Fibroblast of skin of right quadriceps (primary cell): Measurements from ENCODE around the gene MLPH.

ENCODE experiments used
- DNase-seq: peaks from one replicate; pipeline ENCODE4 v3.0.0-alpha.2; 2013

Gene MLPH

GRCh38 chr2:237572021-237572741, 85.1 kb downstream of the MLPH start:
- DNase-seq = peak; percentile 87

GRCh38 chr2:237572742-237573101, 85.7 kb downstream of the MLPH start:
- no peak for DNase-seq

DNA sequence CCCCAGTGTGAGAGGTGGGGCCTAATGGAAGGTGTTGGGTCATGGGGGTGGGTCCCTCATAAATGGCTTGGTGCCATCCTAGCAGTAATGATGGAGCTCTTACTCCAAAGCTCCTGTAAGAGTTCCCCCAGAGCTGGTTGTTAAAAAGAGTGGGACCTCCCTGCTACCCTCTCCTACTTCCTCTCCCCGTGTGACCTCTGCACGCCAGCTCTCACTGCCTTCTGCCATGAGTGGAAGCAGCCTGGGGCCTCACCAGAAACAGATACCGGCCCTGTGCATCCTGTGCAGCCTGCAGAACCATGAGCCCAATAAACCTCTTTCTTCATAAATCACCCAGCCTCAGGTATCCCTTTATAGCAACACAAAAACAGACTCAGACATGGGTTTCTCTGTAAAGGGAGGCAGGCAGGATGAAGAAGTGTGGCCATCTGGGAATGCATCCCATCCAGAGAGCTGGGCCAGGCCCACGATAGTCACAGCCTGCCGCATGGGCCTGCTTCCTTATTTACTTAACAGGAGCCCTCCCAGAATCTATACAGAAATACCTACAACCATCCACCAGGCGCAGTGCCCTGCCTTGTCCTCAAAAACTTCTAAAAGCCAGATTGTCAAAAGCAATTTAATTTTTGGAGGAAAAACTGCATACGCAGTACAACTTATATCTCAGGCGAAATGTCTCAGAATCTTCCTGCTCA, 86.8 kb downstream of the MLPH start:
- no peak for DNase-seq

DNA sequence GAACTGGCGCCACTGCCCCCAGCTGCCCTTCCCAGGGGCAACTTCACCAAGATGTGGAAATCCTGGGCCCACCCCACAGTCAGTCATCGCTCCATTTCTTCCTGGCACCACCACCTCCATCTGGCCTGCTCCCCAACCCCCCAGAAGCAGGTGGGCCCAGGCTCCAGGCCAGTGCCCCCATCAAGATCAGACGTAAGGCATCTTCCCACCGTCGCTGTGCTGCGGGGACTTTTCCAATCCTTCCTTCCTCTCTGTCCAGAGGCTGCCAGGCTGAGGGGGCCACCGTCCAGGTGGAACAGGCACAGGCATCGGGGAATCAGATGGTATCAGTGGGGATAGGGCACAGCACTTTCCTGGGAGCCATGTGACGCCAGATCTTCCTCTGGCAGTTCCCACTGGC, 87.4 kb downstream of the MLPH start:
- DNase-seq = no peak

DNA sequence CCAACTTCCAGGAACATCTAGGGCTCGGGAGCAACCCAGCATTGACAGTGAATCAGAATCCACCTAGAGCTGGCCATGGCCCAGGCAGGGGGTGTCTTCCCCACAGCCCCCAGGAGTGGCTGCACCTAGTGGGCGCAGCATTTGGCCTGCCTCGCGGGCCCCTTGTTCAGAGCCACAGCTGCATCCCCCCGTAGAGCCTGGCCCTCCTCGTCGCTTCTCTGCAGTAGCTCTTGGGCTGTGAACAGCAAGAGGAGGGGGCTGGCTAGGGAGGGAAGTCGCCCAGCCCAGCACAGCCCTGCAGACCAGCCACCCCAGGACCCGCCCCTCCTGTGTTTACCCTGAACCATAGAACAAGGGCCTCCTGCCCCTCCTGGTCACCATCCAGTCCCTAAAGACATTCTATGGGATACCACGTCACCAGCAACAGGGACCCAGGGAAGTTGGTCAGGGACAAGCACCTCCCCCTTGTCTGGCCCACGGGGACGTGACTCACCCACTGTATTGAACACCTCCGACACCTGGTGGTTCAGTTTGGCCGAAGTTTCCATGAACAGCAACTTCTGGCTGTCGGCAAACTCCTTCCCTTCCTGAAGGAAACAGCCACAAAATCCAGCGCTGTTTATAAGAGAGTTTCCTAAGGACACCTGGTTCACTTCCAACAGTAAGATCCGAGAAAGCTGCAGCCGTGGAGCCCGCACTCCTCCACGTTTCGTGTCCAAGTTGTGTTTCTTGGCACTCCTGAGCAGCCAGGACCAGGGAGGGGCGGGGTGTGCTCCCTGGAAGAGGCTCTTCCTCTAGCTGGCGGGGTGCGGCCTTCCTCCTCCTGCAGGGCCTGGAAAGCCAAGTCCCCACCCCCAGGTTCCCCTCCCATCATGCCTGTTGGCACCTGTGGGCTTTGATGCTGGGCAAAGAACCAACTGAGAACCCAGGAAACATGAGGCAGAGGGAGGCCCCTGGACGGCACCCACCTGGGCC, 88.1 kb downstream of the MLPH start:
- no peak for DNase-seq

DNA sequence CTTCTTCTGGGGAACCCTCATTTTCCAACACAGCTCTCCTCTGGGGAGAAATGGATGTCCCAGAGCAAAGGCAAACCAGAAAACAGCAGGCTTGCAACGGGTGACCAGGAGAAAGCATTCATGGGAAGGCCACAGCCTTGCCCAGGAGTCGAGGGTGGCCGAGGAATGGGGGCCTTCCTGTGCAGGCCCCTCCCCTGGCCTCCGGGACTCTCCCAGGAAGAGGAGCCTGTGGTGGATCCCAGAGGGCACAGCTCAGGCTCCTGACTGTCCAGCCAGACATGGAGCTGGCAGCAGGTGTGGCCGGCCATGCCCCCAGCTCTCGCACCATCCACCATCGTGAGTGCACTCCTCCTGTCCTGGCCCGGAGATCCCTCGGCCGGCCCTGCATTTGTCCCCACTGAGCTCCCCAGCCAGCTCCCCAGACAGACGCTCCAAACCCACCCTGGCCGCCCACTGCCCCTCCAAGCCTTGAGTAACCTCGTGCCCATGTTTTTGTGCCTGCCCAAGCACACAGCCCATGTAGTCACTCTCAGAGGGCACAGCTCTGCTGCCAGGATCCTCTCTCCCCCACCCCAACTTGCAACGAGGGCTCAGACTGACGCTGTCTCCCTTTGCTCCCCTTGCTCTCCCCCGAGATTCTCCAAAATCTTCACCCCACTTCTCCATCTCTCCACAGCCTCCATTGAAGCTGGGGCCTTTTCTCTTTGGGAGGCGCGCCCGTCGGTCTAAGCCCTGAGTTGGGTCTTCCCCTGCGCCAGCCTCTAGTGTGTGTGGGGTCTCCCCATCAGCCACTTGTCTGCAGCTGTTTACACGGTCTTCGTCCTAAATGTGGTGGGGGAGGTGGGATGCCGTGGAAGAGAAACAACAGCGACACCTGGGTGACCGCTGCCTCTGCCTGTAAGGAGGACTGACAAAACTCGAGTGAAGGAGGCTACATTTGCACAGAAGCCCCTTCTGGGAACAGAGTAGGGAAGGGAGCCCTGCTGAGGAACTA, 89.1 kb downstream of the MLPH start:
- no peak for DNase-seq

GRCh38 chr2:237576974-237577373, 89.9 kb downstream of the MLPH start:
- DNase-seq = no peak

GRCh38 chr2:237577458-237577857, 90.4 kb downstream of the MLPH start:
- DNase-seq = no peak

GRCh38 chr2:237577956-237578870, 91.2 kb downstream of the MLPH start:
- no peak for DNase-seq

DNA sequence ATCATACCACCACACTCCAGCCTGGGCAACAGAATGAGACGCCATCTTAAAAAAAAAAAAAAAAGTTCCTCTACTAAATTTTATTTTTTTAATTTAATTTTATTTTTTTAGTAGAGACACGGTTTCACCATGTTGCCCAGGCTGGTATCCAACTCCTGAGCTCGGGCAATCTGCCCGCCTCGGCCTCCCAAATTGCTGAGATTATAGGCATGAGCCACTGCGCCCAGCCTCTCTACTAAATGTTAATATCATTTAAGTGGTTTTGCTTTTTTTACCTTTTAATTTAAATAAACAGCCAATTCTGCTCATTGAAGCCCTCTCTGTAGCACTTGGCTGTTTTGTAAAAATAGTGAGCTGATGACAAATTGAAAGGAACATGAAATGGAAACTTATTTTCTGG, 94.3 kb downstream of the MLPH start:
- DNase-seq = no peak

DNA sequence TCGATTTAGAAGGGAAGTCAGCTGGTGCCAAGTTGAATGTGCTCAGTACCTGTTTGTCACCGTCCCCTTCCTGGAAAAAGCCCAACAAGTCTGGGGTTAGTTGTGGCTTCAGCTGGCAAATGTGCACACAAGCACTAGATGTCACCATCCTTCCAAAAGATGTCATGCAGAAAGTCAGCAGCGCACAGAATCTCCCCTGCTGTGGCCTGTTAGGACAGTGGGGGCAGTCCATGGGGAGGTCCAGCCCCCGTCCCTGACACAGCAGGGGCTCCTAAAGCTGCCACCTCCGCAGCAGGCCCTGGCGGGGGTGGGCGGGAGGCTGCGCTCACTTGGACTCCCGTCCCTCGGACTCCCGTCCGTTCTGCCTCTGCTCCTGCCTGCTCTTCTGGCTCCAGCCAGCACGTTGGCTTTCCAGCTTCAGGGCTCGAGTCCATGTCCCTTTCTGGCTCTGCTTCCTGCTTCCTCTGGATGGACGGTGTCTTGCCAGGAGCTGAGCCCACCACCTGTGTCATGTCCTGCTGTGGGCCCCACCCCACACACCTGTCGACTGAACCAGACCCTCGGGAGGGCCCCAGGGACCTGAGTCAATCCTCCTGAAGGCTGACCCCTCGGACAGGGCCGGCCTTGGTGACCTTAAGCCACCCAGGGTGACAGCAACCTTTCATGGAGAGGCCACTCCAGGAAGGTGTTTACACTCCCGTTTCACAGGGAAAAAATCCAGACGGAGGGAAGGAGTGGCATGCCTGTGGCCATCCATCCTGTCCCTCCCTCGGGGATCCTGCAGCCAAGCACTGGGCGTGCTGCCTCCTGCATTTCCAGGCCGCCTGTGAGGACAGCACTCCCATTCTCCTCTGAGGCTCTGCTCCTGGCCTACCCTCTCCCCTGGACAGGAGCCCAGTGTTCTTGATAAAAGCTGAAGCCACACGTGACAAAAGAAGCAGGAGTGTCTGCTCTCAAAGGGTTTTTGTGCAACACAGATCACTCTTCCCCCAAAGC, 95.0 kb downstream of the MLPH start:
- DNase-seq = peak; percentile 68

DNA sequence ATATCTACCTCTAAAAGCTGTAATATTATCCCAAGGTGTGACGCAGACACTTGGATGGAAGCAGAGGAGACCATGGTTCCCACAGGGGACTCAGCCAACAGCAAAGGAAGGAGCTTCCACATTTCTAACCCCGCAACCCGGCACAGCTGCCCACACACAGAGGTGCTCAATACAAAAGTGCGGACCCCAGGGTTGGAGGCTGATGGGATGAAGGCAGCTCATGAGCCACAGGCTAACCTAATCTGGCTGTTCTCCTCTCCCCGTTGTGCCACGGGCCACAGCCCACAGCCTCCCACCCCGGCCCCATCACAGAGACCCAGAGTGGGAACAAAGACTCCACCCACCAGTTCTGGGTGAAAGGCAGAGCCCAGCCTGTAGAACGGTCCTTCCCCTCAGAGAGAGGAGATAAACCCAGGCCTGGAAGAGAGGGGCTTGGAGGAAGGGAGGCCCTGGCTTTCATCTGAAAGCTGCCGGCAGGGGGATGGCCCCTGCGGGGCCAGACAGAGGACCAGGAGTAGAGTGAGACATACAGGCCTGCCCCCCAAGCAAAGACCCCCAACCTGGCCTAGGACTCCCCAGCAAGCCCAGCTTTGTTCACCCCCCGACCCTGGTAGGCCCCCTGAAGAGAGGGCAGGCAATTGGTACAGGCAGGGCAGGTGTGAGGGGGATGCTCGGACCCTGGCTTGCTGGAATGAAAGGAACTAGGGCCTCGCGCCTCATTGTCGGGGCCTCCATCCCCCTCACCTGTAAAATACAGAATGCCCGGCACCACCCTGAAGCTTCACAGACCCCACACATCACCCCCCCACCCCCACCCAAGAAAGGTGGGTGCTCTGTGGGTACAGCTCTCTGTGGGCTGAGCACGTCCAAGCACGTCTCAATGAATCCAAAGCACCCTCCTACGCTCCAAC, 96.6 kb downstream of the MLPH start:
- no peak for DNase-seq

- DNase-seq = no peak
Observed at GRCh38 chr2:237585590-237586221, 98.7 kb downstream of the MLPH start.

GRCh38 chr2:237588044-237588696, 101.1 kb downstream of the MLPH start:
- no peak for DNase-seq

GRCh38 chr2:237590272-237591140, 103.5 kb downstream of the MLPH start, which contains the start of gene RAB17:
RAB17 (minus strand) TSS chr2:237590734; CDS start chr2:237586154, 4,580 bp downstream.
- no peak for DNase-seq

GRCh38 chr2:237591141-237591881, 104.3 kb downstream of the MLPH start:
- no peak for DNase-seq
